Pancreas (tissue), 10 donors: Measurements from ENCODE around the gene ETV5. TPM values are rescaled to one million over a fixed set of nuclear protein-coding genes. Genes with fewer than 3 reads are reported as not detected.
"Not testable (repeated sequence)": the region's sequence is repeated elsewhere in the genome, so short reads cannot be mapped to it uniquely, and the experiment has no call there.

Experiments used
- ATAC-seq, 4 donors: fragments of 200-7000 bp; cut with Tn5 transposase; one replicate each; pipeline versions ENCODE4 v1.8.0 to v1.9.1; 2020; ENCODE audit warnings: mild to moderate bottlenecking in 4 of 4, moderate library complexity in 4 of 4
- DNase-seq, 6 donors: peaks; one replicate each; pipeline ENCODE4 v3.0.0-alpha.2; 2020
- FAIRE-seq: peaks from 2 replicates; lab custom pipeline; 2012; peaks lifted over from hg19 to GRCh38; lab: Jason Lieb, UNC
- H3K27ac ChIP-seq, 4 donors: fragments of 200-600 bp; sonication (generic); 1 replicate in 3 of 4; 2 replicates in 1 of 4; pipeline versions ENCODE4 v1.5.0 to v1.8.0; 2020
- H3K27me3 ChIP-seq, 4 donors: fragments of 200-600 bp; one replicate each; pipeline ENCODE4 v1.8.0; 2021
- H3K36me3 ChIP-seq, 3 donors: fragments of 200-600 bp; sonication (generic) in 1 of 3; one replicate each; pipeline versions ENCODE4 v1.5.0 to v1.8.0; 2020 to 2021
- H3K4me1 ChIP-seq, 3 donors: fragments of 200-600 bp; one replicate each; pipeline ENCODE4 v1.8.0; 2021
- H3K4me3 ChIP-seq, 4 donors: fragments of 200-600 bp; sonication (generic) in 2 of 4; one replicate each; pipeline versions ENCODE4 v1.5.0 to v1.8.0; 2020 to 2021
- H3K9me3 ChIP-seq, 4 donors: fragments of 200-600 bp; one replicate each; pipeline ENCODE4 v1.8.0; 2021
- CTCF ChIP-seq, 4 donors: fragments of 200-600 bp; sonication (generic) in 3 of 4; IDR thresholded peaks; one replicate each; pipeline versions ENCODE4 v1.5.0 to v1.8.0; 2021; ENCODE audit warnings: antibody characterized with exemption in 4 of 4
- WGBS, 2 donors: extraction: QIAGEN DNeasy Blood & Tissue Kit; methylation state at CpG; one replicate each; pipeline ENCODE4 v1.1.7; 2013; 5-methylcytosine and 5-hydroxymethylcytosine counted together
- intact Hi-C, 3 donors: fragments of 100-400 bp; cut with DNase I; formaldehyde crosslinking; loops; one replicate each; pipeline versions ENCODE4 v1.11.1 to v1.14.2; 2022
- polyA plus RNA-seq, 2 donors: library from polyadenylated mRNA; stranded (reverse); fragments of 200-250 nt; gene quantifications; one replicate each; pipeline ENCODE4 v1.2.3, GENCODE V29; 2013
- total RNA-seq, 6 donors: library from RNA; stranded (reverse); fragmentation: NEBNext Ultra II Directional in 4 of 6; extraction: Animal tissue kit (Norgen Biotek cat#: 25700) in 4 of 6; gene quantifications; one replicate each; pipeline versions ENCODE4 v1.2.1 to v1.2.4, GENCODE V29; 2021 to 2023
- donor health status: healthy with polysubstance abuse.
- donor health status: DM: no; HTN: no; CAD: no; lungs with moderate emphysema.
- donor health status: DM: no; HTN: no; CAD: no.
- donor health status: control.
- donor health status: control.
- donor health status: Bipolar disorder and iron deficiency.
- donor health status: DM: yes; HTN: yes; CAD: no.
- donor health status: DM: no; HTN: no; CAD: no.
- donor health status: DM: no; HTN: no; CAD: no.
- donor health status: DM: yes; HTN: yes; CAD: no.

ETV5 gene
- total and polyA plus RNA-seq, 8 donors = 12.2 to 58.5 (median 24.9) TPM

GRCh38 chr3:186038360-186038759 lies 70.5 kb downstream of the ETV5 start:
- DNase-seq (no peak), FAIRE-seq (no peak), ATAC-seq (no peak)
- H3K27me3 ChIP-seq = no peaks in the 10 kb centered on the region
- H3K9me3 ChIP-seq = no peaks in the 10 kb centered on the region
- no peaks in the 10 kb centered on the region for H3K4me1 ChIP-seq
- intact Hi-C loops = no loop called here
- no peak overlapping the region for H3K4me3 ChIP-seq
- no peak overlapping the region for H3K27ac ChIP-seq
- TF ChIP-seq CTCF (IDR thresholded peaks at IDR 0.05) = no peak
- no peaks in the 10 kb centered on the region for H3K36me3 ChIP-seq
- 74 to 76% methylated on average over 4 of the region's 4 CpGs for whole genome bisulfite sequencing, 2 donors

GRCh38 chr3:186035277-186035676 lies 73.6 kb downstream of the ETV5 start:
- 76 to 89% methylated on average over 4 of the region's 4 CpGs for WGBS, 2 donors
- Histone ChIP-seq H3K27ac (no peak overlapping the region), H3K4me1 (no peaks in the 10 kb centered on the region), H3K27me3 (no peaks in the 10 kb centered on the region), H3K9me3 (no peaks in the 10 kb centered on the region), H3K36me3 (no peaks in the 10 kb centered on the region), H3K4me3 (no peak overlapping the region)
- TF ChIP-seq CTCF (IDR thresholded peaks at IDR 0.05) = no peak
- no peak for ATAC-seq
- FAIRE-seq = no peak
- no peak for DNase-seq
- intact Hi-C loops = no loop called here

- intact Hi-C loops = no loop called here
- no peak for TF ChIP-seq CTCF (IDR thresholded peaks at IDR 0.05)
These were observed 76.6 kb downstream of the ETV5 start for GRCh38 chr3:186032321-186032720.

GRCh38 chr3:186025993-186026392 lies 82.9 kb downstream of the ETV5 start:
- WGBS, 2 donors = 90 to 93% methylated on average over 5 of the region's 5 CpGs
- DNase-seq, H3K4me3 ChIP-seq, H3K36me3 ChIP-seq, ATAC-seq, H3K9me3 ChIP-seq, H3K27me3 ChIP-seq, H3K27ac ChIP-seq, FAIRE-seq, intact Hi-C loops, H3K4me1 ChIP-seq: not testable (repeated sequence)

More at GRCh38 chr3:186032321-186032720, 76.6 kb downstream of the ETV5 start:
- Histone ChIP-seq H3K36me3 (no peaks in the 10 kb centered on the region), H3K9me3 (no peaks in the 10 kb centered on the region), H3K27ac (no peak overlapping the region), H3K4me1 (no peaks in the 10 kb centered on the region), H3K4me3 (no peak overlapping the region), H3K27me3 (no peaks in the 10 kb centered on the region)
- no peak for ATAC-seq
- no peak for FAIRE-seq
- DNase-seq = no peak
- 89 to 92% methylated on average over 1 of the region's 1 CpG for WGBS, 2 donors

- no peak overlapping the region for H3K27ac ChIP-seq
- FAIRE-seq (no peak), ATAC-seq (no peak), DNase-seq (no peak)
- no peak for TF ChIP-seq CTCF (IDR thresholded peaks at IDR 0.05)
- H3K4me1 ChIP-seq = peaks cover 0 to 5% (median 0%) of the 10 kb centered on the region in 3 donors
- H3K9me3 ChIP-seq = no peaks in the 10 kb centered on the region
- H3K27me3 ChIP-seq = no peaks in the 10 kb centered on the region
- H3K4me3 ChIP-seq = no peak overlapping the region
- no peaks in the 10 kb centered on the region for H3K36me3 ChIP-seq
- WGBS, 2 donors = 63 to 66% methylated on average over 5 of the region's 5 CpGs
- intact Hi-C loops = no loop called here
These were observed 83.7 kb downstream of the ETV5 start for GRCh38 chr3:186025161-186025560.
